ENCODE results near the gene SAFB2. TPM values are rescaled to one million over a fixed set of nuclear protein-coding genes. Genes with fewer than 3 reads are reported as not detected.

The SAFB2 gene
- polyA plus RNA-seq, 1 of the 3 experiments (the other 2 are of a cell fraction), result 37.7 TPM

DNA sequence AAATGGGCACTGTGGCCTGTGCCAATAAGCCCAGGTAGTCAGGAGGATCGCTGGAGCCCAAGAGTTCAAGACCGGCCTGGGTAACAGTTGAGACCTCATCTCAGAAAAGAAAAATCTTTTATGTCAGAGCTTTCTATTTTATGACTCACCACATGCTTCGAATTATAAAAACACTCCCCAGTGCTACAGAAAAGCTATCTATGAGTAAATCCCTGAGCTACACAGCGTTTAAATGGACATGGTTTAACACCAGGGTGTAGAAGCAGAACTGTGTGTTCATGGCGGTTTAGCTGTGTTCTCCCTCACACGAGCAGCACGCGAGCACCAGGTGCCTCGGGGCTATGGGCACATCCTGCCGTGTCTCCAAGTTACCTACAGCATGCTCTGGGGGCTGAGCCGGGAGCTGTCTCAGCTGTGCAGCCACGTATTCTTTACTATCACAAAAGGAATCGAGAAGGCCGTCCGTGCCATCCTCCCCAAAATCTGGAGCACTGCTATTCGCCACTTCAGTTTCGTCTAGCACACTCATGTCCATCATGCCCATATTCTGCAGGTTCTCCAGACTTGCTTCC lies 6.7 kb downstream of the SAFB2 start:
- WGBS (ENCODE audit: low lambda C conversion rate), result 92% methylated on average over 10 of the region's 17 CpGs
- Histone ChIP-seq H3F3A (replicated peaks; ENCODE audit: insufficient read depth) (peaks cover 13% of the 10 kb centered on the region), H3K9me3 (no peaks in the 10 kb centered on the region), H3K4me1 (ENCODE audit: control insufficient read depth in 1 of 2, insufficient read depth in 2 of 2, low read depth in 1 of 2, low read length in 1 of 2) (peaks cover 0 to 6% of the 10 kb centered on the region in 2 experiments; a peak in 2 of 4 replicates), H3K27me3 (ENCODE audit: insufficient read depth) (no peaks in the 10 kb centered on the region), H2AFZ (ENCODE audit: low read depth) (no peak overlapping the region), H3K9ac (no peak overlapping the region), H4K20me1 (ENCODE audit: insufficient read depth) (peaks cover 11% of the 10 kb centered on the region; the same call in 1 of the 2 replicates), H3K79me2 (ENCODE audit: insufficient read depth) (peaks cover 63% of the 10 kb centered on the region), H3K4me2 (no peak overlapping the region), H3K27ac (ENCODE audit: low read depth in 2 of 2, low read length in 1 of 2) (no peak overlapping the region), H3K4me3 (ENCODE audit: low read depth in 2 of 2, low read length in 1 of 2) (no peak overlapping the region), H3K36me3 (replicated peaks in 1 of 2; ENCODE audit: control insufficient read depth in 1 of 2, insufficient read depth in 2 of 2, low read length in 1 of 2) (peaks cover 73 to 76% of the 10 kb centered on the region in 2 experiments), H3K9me2 (no peaks in the 10 kb centered on the region)
- POLR2A ChIA-PET, result no interaction called here
- CTCF ChIA-PET, result no interaction called here
- no peak for DNase-seq
- TF ChIP-seq SIN3A (IDR thresholded peaks at IDR 0.05; ENCODE audit: borderline replicate concordance, low read depth, low read length) (no peak), RCOR1 (IDR thresholded peaks at IDR 0.05; ENCODE audit: low read length) (no peak)

DNA sequence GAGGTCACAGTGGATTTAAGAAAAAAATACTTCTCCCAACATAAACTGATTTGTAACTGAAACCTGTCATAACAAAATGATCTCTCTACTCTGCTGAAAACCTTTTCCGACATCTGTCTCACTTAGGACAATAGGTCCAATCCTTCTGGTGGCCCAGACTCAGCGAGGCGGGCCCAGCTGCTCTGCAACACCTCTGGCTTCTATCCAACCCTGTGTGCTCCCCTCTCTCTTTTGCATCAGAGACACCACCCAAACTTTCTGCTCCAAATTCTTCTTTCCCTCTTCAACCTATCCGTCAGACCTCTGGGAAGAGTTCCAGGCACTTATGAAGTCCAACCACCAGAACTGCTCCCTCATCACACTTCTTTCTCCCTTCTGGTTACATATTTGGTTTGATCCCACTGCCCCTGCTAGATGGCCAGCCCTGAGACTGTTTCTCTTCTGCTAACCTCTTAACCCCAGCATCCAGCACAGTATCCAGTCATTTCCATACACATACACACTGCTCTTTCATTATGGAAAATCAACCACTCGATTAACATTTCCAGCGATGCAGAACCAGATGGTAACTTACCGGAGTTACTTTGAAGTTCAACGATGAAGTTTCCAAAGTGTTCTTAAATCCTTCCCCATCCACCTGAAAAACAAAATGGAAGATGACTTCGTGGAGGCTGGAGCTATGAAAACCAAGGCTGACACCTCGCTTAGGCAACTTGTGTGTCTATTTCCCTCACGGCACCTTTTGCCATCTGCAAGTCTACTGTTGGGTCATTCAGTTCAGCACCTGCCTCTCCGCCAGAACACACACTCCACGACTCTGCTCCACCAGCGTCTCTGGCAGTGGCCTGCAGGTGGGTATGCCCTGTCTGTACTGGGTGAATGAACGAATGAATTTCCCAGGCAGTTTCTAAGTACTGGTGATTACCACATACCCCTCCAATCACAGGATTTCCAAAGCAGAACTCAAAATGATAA lies 9.4 kb downstream of the SAFB2 start:
- no peaks in the 10 kb centered on the region for H3K27me3 ChIP-seq (ENCODE audit: insufficient read depth)
- no peaks in the 10 kb centered on the region for H3K4me1 ChIP-seq (ENCODE audit: control insufficient read depth in 1 of 2, insufficient read depth in 2 of 2, low read depth in 1 of 2, low read length in 1 of 2)
- H3K79me2 ChIP-seq (ENCODE audit: insufficient read depth), result peaks cover 52% of the 10 kb centered on the region
- 95% methylated on average over 15 of the region's 15 CpGs for WGBS (ENCODE audit: low lambda C conversion rate)
- H3K36me3 ChIP-seq (replicated peaks in 1 of 2; ENCODE audit: control insufficient read depth in 1 of 2, insufficient read depth in 2 of 2, low read length in 1 of 2), result peaks cover 69 to 75% of the 10 kb centered on the region in 2 experiments
- no peak overlapping the region for H2AFZ ChIP-seq (ENCODE audit: low read depth)
- DNase-seq, result no peak
- H3K9ac ChIP-seq, result no peak overlapping the region
- no peaks in the 10 kb centered on the region for H3K9me2 ChIP-seq
- H3F3A ChIP-seq (replicated peaks; ENCODE audit: insufficient read depth), result peaks cover 13% of the 10 kb centered on the region
- no peak overlapping the region for H3K27ac ChIP-seq (ENCODE audit: low read depth in 2 of 2, low read length in 1 of 2)
- H3K9me3 ChIP-seq, result no peaks in the 10 kb centered on the region
- ChIA-PET POLR2A (no interaction called here), CTCF (no interaction called here)
- H3K4me2 ChIP-seq, result no peak overlapping the region
- peaks cover 11% of the 10 kb centered on the region; the same call in 1 of the 2 replicates for H4K20me1 ChIP-seq (ENCODE audit: insufficient read depth)
- no peak overlapping the region for H3K4me3 ChIP-seq (ENCODE audit: low read depth in 2 of 2, low read length in 1 of 2)
- TF ChIP-seq, protein P1, sequence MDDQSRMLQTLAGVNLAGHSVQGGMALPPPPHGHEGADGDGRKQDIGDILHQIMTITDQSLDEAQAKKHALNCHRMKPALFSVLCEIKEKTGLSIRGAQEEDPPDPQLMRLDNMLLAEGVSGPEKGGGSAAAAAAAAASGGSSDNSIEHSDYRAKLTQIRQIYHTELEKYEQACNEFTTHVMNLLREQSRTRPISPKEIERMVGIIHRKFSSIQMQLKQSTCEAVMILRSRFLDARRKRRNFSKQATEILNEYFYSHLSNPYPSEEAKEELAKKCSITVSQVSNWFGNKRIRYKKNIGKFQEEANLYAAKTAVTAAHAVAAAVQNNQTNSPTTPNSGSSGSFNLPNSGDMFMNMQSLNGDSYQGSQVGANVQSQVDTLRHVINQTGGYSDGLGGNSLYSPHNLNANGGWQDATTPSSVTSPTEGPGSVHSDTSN (IDR thresholded peaks at IDR 0.05), result no peak
- TF ChIP-seq, protein P2, sequence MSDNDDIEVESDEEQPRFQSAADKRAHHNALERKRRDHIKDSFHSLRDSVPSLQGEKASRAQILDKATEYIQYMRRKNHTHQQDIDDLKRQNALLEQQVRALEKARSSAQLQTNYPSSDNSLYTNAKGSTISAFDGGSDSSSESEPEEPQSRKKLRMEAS (IDR thresholded peaks at IDR 0.05; ENCODE audit: low read depth), result no peak
- no peak for TF ChIP-seq SMC3 (IDR thresholded peaks at IDR 0.05; ENCODE audit: low read depth, low read length)
- no peak for TF ChIP-seq FOXM1 (IDR thresholded peaks at IDR 0.05; ENCODE audit: low read depth)
- no peak for TF ChIP-seq EZH2phosphoT487 (IDR thresholded peaks at IDR 0.05; ENCODE audit: borderline replicate concordance, low read depth)
- no peak for TF ChIP-seq EP300 (IDR thresholded peaks at IDR 0.05; ENCODE audit: borderline replicate concordance in 1 of 2, low read depth in 1 of 2, low read length in 1 of 2)
- no peak for TF ChIP-seq FOSL2 (IDR thresholded peaks at IDR 0.05; ENCODE audit: borderline replicate concordance, low read depth)
- no peak for TF ChIP-seq TEAD4 (IDR thresholded peaks at IDR 0.05; ENCODE audit: borderline replicate concordance, insufficient read depth)
- no peak for TF ChIP-seq JUND (IDR thresholded peaks at IDR 0.05)
- TF ChIP-seq GATA2 (CRISPR knock-in tag; IDR thresholded peaks at IDR 0.05), result no peak
- no peak for TF ChIP-seq RAD21 (IDR thresholded peaks at IDR 0.05; ENCODE audit: low read length)
- TF ChIP-seq YY1 (IDR thresholded peaks at IDR 0.05; ENCODE audit: low read depth), result no peak
- TF ChIP-seq, protein P3, sequence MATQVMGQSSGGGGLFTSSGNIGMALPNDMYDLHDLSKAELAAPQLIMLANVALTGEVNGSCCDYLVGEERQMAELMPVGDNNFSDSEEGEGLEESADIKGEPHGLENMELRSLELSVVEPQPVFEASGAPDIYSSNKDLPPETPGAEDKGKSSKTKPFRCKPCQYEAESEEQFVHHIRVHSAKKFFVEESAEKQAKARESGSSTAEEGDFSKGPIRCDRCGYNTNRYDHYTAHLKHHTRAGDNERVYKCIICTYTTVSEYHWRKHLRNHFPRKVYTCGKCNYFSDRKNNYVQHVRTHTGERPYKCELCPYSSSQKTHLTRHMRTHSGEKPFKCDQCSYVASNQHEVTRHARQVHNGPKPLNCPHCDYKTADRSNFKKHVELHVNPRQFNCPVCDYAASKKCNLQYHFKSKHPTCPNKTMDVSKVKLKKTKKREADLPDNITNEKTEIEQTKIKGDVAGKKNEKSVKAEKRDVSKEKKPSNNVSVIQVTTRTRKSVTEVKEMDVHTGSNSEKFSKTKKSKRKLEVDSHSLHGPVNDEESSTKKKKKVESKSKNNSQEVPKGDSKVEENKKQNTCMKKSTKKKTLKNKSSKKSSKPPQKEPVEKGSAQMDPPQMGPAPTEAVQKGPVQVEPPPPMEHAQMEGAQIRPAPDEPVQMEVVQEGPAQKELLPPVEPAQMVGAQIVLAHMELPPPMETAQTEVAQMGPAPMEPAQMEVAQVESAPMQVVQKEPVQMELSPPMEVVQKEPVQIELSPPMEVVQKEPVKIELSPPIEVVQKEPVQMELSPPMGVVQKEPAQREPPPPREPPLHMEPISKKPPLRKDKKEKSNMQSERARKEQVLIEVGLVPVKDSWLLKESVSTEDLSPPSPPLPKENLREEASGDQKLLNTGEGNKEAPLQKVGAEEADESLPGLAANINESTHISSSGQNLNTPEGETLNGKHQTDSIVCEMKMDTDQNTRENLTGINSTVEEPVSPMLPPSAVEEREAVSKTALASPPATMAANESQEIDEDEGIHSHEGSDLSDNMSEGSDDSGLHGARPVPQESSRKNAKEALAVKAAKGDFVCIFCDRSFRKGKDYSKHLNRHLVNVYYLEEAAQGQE (IDR thresholded peaks at IDR 0.05; ENCODE audit: low read depth, low read length), result no peak
- TF ChIP-seq RFX5 (IDR thresholded peaks at IDR 0.05; ENCODE audit: low read length), result no peak
- no peak for TF ChIP-seq FOXJ3 (CRISPR knock-in tag; IDR thresholded peaks at IDR 0.05)
- no peak for TF ChIP-seq TAF1 (IDR thresholded peaks at IDR 0.05; ENCODE audit: borderline replicate concordance, low read depth, low read length)
